Measurements from ENCODE around the gene TMEM238L.

GRCh38 chr17:10803350-10803749, 549 bp downstream of the TMEM238L start:
- no peak for TF ChIP-seq CTCF (IDR thresholded peaks at IDR 0.05)
- TF ChIP-seq EZH2 (IDR thresholded peaks at IDR 0.05): no peak
- no peak for TF ChIP-seq EZH2phosphoT487 (IDR thresholded peaks at IDR 0.05)

Data from neural progenitor cell (in vitro differentiated cells).